HL-60 (cell line): ENCODE measurements around the gene UBAC2.

Experiments
- DNase-seq, 2 experiments: peaks; one replicate each; pipeline ENCODE4 v3.0.0-alpha.2; 2010 to 2020; ENCODE audit warnings: low read depth in 1 of 2, low spot score in 1 of 2
- H3K27ac ChIP-seq: fragments of 250-450 bp; sonication (Bioruptor Pico); replicated peaks from 2 replicates; pipeline ENCODE4 v1.5.1; 2020; ENCODE audit warnings: mild to moderate bottlenecking, moderate library complexity
- H3K27me3 ChIP-seq: fragments of 250-450 bp; sonication (Bioruptor Pico); 2 replicates; pipeline ENCODE4 v1.5.1; 2021; ENCODE audit warnings: mild to moderate bottlenecking, moderate library complexity; ENCODE audit not compliant: insufficient read depth, poor library complexity, severe bottlenecking
- H3K4me3 ChIP-seq: replicated peaks from 2 replicates; pipeline ENCODE4 v1.5.1; 2011; ENCODE audit warnings: mild to moderate bottlenecking, control low read depth, low read length; ENCODE audit not compliant: insufficient read depth
- CTCF ChIP-seq: IDR thresholded peaks from one replicate; pipeline ENCODE4 v1.5.1; 2011; ENCODE audit warnings: low read length, control low read depth, inconsistent platforms; ENCODE audit not compliant: insufficient read depth
- GABPA ChIP-seq: IDR thresholded peaks from 2 replicates; pipeline ENCODE4 v1.6.1; 2012; ENCODE audit warnings: low read depth
- POLR2AphosphoS5 ChIP-seq: IDR thresholded peaks from 2 replicates; pipeline ENCODE4 v1.6.1; 2012; ENCODE audit warnings: low read depth
- REST ChIP-seq: IDR thresholded peaks from 2 replicates; pipeline ENCODE4 v1.6.1; 2012; ENCODE audit warnings: low read depth; ENCODE audit not compliant: insufficient replicate concordance
- SPI1 ChIP-seq: IDR thresholded peaks from 2 replicates; pipeline ENCODE4 v1.6.1; 2012; ENCODE audit warnings: low read depth, mild to moderate bottlenecking, borderline replicate concordance

UBAC2 gene

DNA sequence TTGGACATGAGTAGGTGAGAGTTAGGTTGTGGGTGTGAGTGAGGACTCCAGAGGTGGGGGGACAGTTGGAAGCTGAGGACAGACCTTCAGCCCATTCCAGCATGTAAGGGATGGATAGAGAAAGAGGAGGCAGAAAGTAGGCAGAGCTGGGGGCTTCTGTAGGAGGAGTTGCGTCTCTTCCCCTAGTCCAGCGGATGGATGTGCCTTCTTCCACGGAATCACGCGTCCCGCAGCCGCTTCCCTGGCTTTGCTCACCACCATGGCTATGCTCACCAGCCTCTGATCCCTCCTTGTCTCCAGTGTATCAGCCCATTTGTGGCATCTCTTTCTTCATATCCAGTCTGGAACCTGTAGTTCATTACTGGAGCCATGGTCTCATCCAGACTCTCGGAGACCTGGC lies 5.6 kb downstream of the UBAC2 start:
- H3K4me3 ChIP-seq, result no peak overlapping the region
- H3K27ac ChIP-seq, result no peak overlapping the region
- TF ChIP-seq POLR2AphosphoS5, result no peak
- no peak for TF ChIP-seq REST
- TF ChIP-seq SPI1, result no peak
- no peak for TF ChIP-seq CTCF
- TF ChIP-seq GABPA, result no peak
- no peak for DNase-seq
- H3K27me3 ChIP-seq, result no peaks in the 10 kb centered on the region

DNA sequence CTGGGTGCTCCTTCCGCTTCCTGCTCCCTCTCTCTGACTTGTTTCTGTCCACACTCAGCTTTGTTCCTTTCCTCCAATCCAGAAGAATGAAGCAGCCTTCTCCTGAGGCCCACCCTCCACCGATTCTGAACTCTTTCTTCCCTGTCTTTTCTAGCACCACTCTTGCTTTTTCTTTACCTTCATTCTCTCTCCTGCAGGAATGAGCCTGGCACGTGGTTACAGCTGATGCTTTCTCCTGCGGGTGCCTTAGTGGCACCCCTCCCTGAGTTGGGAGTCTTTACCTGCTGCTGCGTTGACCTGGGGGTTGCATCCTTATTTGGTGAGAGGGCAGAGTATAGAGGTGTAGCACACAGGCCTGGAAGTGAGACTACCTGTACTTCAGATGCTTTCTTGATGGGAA lies 6.2 kb downstream of the UBAC2 start:
- TF ChIP-seq CTCF (no peak), REST (no peak), SPI1 (no peak), POLR2AphosphoS5 (no peak), GABPA (no peak)
- no peak for DNase-seq
- H3K4me3 ChIP-seq, result no peak overlapping the region
- H3K27ac ChIP-seq, result no peak overlapping the region
- no peaks in the 10 kb centered on the region for H3K27me3 ChIP-seq

DNA sequence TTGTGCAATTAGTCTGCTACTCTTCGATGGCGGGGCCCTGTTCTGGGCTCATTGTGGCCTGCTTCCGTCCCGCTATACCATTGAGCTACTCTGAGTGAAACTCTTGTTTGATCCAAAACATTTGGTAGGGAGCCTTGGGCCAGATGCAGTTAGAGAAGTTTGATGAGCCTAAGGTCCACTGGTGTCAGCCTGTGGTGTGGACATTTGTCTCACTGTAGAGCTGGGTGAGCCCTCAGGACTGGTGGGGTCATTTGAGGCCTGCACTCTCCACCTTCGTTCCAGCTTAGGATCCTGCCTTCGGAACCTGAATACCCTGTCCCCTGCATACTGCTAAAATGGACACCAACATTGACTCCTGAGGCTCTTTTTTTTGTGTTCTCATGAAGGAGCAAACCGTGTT lies 6.9 kb downstream of the UBAC2 start:
- Histone ChIP-seq H3K4me3 (no peak overlapping the region), H3K27ac (no peak overlapping the region), H3K27me3 (no peaks in the 10 kb centered on the region)
- no peak for TF ChIP-seq REST
- TF ChIP-seq CTCF, result no peak
- no peak for TF ChIP-seq GABPA
- TF ChIP-seq POLR2AphosphoS5, result no peak
- TF ChIP-seq SPI1, result no peak
- DNase-seq, result no peak
